Renal pelvis (tissue), 4 donors: ENCODE results near the gene UBE2A. TPM values are rescaled to one million over a fixed set of nuclear protein-coding genes. Genes with fewer than 3 reads are reported as not detected.

Experiments used
- DNase-seq: peaks from one replicate; pipeline ENCODE4 v3.0.0-alpha.2; 2013
- polyA plus RNA-seq, 3 donors: library from polyadenylated mRNA; unstranded; fragments of 120-200 nt; gene quantifications; one replicate each; pipeline ENCODE4 v1.2.1, GENCODE V29; 2013; ENCODE audit not compliant: insufficient read length in 3 of 3

Gene UBE2A
- polyA plus RNA-seq, 3 donors: 79.6 to 92.3 (median 87.8) TPM

- DNase-seq: no peak
Measured at GRCh38 chrX:119602701-119603255, 28.4 kb downstream of the UBE2A start.

GRCh38 chrX:119604766-119605463, 30.6 kb downstream of the UBE2A start:
- no peak for DNase-seq

- no peak for DNase-seq
Measured at GRCh38 chrX:119605464-119606279, 31.3 kb downstream of the UBE2A start.

DNA sequence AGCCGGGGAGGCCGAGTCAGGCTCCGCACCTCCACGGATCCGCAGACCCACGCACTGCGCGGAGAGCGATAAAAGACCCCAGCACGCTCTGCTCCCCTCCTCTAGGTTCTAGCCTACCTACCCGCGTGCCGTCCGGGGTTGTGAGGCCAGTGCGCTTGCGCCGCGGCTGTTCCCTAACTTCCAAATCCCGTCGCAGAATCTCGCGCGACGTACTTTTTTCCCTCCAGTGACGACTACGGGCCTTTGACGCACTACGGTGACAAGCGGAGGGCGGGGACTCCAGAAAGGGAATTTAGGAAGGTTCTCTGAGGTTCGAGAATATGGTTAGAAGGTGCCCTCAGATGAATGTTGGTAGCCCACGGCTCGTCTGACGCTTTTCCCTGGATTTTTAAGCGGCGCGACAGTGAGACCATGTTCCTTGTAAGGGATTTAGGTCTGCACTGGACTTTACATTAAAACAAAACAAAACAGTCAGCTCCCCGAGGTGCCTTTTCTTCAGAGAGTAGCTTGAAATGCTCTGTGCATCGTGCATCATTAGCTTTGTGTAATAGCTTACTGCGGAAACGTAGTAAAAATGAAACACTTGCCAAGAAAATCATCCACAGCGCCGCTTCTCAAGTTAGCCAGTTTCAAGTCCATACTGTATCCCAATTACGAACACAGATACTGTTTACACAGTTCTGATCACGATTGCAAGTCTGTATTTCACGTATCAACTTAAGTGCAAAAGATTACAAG, 32.1 kb downstream of the UBE2A start, which contains the start of gene NKRF:
Gene NKRF, minus strand, starts transcription at position 145 of the 738 bp plus-strand sequence.
- peak; percentile 92 for DNase-seq

- no peak for DNase-seq
Measured at GRCh38 chrX:119607018-119607389, 32.6 kb downstream of the UBE2A start.

DNA sequence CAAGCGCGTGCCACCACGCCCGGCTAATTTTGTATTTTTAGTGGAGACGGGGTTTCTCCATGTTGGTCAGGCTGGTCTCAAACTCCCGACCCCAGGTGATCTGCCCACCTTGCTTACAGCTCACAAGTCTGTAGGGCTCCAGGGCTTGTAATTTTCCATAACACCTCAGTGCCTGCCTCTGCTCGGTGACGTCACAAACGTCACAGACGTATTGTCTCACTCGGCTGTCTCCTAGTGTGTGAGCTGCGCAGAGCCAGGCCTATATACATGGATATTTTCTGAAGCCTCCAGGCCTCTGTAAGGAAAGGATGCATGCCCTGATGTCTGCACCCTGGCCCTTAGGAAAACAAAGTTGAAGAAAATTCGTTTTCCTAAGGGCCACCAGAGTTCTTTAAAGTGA, 40.4 kb downstream of the UBE2A start:
- DNase-seq: no peak

- DNase-seq: peak; percentile 38
Measured at GRCh38 chrX:119617517-119618164, 43.3 kb downstream of the UBE2A start.

DNA sequence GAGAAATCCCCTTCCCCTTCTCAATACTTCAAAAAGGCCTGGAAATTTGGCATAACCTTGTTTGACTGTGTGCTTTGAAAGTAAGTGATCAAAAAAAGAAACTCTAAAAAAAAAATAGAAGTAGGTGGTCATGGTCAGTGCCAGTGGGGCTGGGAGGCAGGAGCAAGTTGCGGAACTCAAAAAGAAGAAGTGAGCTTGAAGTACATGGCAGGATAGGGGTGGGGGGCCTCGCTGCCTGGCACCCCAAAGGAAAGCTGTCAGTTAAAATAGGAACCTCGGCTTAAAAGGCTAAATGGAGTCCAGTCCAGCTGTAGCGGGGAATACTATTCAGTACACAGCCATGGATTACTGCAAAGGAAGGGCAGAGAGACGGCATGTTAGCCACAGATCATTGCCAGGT, 44.1 kb downstream of the UBE2A start:
- no peak for DNase-seq

DNA sequence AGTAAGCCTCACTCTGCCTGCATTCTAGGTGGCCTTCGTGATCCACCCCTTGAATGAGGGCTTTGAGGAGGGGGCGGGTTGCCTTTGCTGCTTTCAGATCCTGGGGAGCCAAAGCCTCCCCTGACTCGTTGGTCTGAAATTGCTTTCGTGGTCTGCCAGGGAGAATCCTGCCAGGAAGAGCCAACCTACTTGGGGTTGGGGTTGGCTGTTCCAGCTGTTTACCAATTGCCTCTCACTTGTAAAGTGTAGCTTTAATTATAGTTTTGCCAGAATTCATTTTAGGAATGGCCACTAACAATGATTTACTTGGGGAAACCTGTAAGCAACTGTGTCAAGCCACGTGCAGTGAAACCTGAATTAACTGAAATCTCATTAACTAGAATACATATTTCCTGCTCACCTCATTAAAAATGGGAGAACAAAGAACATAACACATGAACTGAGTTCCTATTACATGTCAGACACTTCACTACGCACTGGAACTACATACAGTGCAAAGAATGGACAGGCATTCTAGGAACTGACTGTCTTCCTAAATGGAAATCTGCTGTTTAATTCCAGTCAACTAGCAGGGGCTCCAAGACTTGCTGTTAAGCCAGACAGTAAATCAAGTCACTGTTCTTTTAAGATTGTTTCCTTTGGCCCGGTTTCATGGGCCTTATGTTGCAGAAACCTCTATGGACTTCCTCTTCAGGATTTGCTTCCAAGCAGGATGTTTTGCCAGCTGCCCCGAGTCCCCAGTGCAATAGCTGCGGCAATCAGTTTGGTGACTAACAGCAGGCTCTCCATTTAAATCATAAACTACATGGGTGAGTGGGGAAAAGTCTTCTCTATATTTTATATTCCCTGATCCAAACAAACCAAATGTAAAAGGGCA, 48.2 kb downstream of the UBE2A start:
- DNase-seq: peak; percentile 80

- no peak for DNase-seq
Measured at GRCh38 chrX:119624417-119624816, 50.1 kb downstream of the UBE2A start.

DNA sequence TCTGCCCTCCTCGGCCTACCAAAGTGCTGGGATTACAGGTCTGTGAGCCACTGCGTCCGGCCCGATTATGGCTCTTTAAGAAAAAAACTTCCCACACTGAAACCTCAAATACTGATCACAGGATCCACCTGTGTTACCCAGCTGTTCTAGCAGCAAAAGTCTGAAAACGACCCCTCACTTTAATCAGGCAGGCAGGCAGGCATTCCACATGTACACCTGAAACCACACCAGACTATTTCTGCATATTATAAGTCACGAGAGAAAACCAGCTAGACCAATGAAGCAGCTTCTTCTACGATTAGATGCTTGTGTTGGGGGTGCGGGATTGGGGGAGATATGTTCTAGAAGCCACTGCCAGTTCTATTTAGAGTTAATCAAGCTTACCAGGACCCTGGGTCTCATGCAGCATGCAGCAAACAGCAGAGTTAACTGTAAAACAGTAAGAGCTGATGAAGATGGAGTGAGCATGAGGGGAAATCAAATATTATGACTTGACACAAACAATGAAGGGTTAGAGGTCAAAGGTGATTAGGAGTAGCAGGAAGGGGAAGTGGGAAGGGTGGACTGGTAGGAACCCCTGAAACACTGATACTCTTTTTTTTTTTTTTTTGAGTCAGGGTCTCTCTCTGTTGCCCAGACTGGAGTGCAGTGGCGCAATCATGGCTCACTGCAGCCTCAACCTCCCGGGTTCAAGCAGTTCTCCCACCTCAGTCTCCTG, 50.7 kb downstream of the UBE2A start:
- DNase-seq: no peak

GRCh38 chrX:119625843-119626242, 51.5 kb downstream of the UBE2A start:
- DNase-seq: no peak

Other genes with a start within 250 kb of the UBE2A start
- gene SLC25A43, start 175.2 kb upstream of the UBE2A start, polyA plus RNA-seq: 1 to 10 TPM; 5.9 to 6.3 (median 6.1) TPM
- 100 to 1,000 TPM; 322 to 349 (median 333) TPM for gene SLC25A5, start 106.1 kb upstream of the UBE2A start, polyA plus RNA-seq
- gene STEEP1, start 9.2 kb upstream of the UBE2A start, polyA plus RNA-seq: 10 to 100 TPM; 27.5 to 33.7 (median 32.7) TPM
- gene NKRF, start 31.9 kb downstream of the UBE2A start, polyA plus RNA-seq: 10 to 100 TPM; 13.7 to 17.6 (median 14.1) TPM
- gene SEPTIN6, start 118.6 kb downstream of the UBE2A start, polyA plus RNA-seq: 10 to 100 TPM; 63.0 to 70.9 (median 63.4) TPM
- 1 to 10 TPM in 1 of 3 donors, under 1 TPM in 2; 0.84 to 1.2 (median 0.86) TPM for gene SOWAHD, start 184.0 kb downstream of the UBE2A start, polyA plus RNA-seq
- 1,000 to 10,000 TPM; 2,062 to 2,326 (median 2,119) TPM for gene RPL39, start 217.1 kb downstream of the UBE2A start, polyA plus RNA-seq